HTERT RPE-1 (cell line): ENCODE measurements around the gene METTL24.
"Not testable (repeated sequence)": the region's sequence is repeated elsewhere in the genome, so short reads cannot be mapped to it uniquely, and the experiment has no call there.

ENCODE experiments used
- in situ Hi-C: fragments of 300-500 bp; cut with MboI; formaldehyde crosslinking; loops from 4 replicates; pipeline ENCODE4 v1.14.3; 2020; ENCODE audit warnings: low sequenced_read_pairs

The METTL24 gene

DNA sequence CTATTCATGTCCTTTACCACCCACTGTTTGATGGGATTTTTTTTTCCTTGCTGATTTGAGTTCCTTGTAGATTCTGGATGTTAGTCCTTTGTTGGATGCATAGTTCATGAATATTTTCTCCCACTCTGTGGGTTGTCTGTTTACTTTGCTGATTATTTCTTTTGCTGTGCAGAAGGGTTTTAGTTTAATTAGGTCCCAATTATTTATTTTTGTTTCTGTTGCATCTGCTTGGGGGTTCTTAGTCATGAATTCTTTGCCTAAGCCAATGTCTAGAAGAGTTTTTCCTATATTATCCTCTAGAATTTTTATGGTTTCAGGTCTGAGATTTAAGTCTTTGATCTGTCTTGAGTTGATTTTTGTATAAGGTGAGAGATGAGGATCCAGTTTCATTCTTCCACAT lies 85.4 kb downstream of the METTL24 start:
- in situ Hi-C loops: not testable (repeated sequence)

DNA sequence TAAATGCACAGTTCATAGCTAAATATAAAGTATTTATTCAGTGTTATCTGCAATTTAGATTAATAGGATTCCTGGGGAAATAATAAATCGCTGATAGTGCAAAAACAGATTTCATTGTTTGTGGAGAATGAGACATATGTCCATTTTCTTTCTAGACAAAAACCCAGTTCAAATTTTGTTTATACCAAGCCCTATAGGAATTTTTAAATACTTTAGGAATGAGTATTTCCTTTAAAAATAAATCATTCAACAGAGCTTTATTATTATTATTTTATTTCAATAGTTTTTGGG lies 86.5 kb downstream of the METTL24 start:
- in situ Hi-C loops: no loop called here

DNA sequence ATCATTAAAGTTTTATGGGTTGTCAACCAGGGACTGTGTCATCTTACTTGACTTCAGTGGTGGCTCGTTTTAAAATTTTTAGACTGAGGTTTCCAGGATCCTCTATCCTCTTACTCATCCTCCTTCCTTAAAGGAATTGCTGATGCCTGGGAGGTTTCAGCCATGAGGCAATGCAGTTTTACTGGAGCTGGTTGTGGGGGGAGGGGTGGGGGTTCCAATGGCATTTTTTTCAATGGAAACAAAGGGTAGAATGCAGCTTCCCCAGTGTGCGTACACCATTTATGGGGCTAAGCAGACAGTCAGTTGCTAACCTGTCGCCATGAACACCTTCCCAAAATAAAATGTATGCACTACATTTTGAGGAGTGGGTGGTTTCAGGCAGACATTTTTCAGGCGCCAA lies 88.0 kb downstream of the METTL24 start:
- in situ Hi-C loops: no loop called here

DNA sequence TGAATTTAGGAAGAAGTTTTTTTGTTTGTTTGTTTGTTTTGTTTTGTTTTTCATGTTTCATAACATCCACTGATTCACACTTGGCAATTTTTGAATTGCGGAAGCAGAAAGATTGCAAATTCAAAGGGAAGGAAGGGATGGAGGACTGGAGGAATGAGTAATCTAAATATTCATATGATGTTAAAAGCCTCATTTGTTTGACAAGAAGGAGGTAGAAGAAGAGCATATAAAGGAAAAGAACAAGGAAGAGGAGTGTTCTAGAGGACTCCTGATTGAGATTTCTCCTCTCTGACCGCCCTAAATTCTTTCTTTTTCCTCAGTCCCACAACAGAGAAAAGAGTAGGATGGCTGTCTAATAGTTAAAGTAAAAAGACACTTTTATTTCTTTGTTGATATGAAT lies 88.5 kb downstream of the METTL24 start:
- in situ Hi-C loops: no loop called here

DNA sequence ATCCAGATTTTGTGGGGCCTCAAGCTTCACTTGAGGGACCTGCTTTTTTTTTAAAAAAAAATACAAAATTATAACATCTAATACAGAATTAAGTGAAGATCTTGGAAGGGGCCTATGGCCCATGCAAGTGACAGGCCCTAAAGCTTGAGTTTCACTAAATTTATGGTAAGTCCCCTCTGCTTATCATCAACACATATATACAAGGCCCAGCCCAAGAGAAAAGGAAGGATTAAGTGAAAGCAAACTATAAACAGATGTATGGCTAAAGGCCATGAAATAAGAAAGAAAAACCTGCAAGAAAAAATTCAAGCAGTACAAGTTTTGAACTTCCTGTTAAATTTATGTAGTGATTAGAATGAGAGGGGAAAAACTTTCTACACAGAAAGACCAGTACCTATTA lies 91.2 kb downstream of the METTL24 start:
- in situ Hi-C loops: no loop called here

DNA sequence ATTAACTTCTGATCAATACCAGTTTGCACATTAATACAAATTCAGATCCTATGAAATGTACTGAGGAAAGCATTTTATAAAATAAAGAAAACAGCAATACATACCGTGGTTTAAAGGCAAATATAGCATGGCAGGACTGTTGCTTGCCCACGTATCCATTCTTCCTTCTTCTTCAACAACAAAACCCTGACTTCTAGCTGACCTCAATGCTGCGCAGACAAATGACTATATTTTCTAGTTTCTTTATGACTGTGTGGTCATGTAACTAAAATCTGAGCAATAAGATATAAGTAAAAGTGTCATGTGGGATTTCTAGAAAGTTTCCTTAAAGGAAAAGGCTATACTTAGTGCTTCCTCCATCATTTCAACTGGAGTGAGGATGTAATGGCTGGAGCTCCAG lies 92.9 kb downstream of the METTL24 start:
- in situ Hi-C loops: no loop called here

DNA sequence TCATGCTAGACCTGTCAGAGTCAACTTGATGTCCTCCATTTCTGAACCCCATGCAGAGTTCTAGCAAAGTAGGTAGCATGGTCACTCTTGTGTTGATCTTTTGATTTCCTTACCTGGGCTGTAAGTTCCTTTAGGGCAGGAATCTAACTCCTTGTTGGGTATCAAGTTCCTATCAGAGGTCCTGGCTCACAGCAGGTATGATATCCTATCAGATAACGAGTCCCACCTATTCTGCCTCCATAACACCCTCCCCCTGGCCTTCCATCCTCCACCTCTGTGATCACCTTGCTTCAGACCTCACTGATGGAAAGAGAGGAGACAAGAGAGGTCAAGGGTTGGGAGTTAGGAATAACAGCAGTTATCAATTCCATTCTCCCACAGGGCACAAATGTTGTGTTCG lies 101.8 kb downstream of the METTL24 start:
- in situ Hi-C loops: no loop called here

DNA sequence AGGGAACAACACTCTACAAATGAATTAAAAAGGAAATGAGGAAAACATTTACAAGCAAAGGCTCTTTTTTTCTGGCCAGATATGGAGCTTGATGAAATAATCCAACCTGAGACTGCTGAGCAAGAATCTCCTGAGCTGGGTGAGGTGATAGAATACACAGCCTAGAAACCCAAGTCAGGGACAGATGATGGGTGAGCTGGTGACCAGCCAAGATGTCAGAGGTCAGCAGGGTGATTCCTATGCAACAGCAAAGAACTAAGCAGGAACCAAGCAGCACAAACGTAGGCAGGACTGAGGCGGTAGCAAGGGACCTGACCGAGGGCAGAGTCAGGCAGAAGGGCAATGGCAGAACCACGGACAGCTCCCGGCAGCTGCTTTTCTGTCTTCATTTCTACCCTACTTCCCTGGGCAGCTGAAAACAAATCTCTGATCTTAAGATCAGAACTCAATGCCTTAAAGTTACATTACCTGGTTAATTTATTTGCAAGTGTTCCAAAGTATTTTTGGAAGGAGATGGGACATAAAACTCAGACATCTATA lies 102.9 kb downstream of the METTL24 start:
- in situ Hi-C loops: no loop called here

DNA sequence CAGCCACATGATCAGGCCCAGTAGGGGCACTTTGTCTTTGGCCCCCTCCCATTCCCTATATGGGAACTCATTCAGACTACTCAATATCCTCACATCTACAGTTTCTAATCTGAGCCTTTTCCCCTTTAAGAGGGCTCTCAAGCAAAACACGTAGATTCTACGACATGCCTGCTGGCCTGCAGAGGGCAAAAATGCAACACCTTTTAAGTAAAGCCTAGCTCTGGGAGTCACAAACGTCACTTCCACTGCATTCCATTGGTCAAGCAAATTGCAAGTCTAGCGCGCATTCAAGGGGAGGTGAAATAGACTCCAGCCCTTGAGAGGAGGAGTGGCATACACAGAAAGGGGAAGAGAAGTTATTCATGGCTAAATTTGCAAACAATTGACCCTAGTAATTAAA lies 107.3 kb downstream of the METTL24 start:
- in situ Hi-C loops: no loop called here

DNA sequence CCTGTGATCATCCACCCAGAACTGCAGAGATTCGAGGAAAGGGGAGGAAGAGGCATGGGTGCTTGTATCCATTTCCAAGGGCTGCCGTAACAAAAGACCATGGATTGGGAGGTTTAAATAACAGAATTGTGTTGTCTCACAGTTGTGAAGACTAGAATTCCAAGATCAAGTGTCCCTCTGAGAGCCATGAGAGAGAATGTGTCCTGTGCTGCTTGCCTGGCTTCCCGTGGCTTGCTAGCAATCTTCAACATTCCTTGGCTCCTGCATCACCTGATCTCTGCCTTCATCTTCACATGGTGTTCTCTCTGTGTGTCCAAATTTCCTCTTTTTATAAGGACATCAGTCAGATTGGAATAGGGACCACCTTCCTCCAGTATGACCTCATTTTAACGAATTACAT lies 108.1 kb downstream of the METTL24 start:
- in situ Hi-C loops: no loop called here

DNA sequence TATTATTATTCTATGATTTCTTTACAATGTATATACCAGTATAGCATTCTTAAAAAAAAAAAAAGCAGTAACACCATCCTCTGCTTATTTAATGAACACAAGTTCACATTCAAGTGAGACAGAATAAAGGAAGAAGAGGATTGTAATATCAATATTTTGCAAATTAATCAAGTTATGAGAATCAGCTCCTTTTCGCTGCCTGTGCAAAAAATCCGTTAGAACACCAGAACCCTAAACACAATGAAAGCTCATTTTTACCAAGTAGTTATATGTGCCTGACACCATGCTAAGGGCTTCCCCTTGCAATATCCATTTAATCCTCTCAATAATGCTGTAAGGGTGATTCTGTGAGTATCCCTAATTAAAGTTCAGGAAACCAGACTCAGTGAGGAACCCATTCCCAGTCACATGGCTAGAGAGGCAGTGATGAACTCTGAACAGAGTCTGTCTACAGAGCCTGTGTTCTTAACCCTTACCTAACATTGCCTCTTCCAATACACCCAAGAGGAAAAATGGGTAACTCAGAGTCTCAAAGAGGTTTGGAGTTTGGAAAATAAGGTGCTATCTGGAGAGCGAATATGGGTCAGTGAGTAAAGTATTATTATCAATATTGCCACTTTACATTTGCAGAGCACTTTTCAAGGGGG lies 111.1 kb downstream of the METTL24 start:
- in situ Hi-C loops: no loop called here

DNA sequence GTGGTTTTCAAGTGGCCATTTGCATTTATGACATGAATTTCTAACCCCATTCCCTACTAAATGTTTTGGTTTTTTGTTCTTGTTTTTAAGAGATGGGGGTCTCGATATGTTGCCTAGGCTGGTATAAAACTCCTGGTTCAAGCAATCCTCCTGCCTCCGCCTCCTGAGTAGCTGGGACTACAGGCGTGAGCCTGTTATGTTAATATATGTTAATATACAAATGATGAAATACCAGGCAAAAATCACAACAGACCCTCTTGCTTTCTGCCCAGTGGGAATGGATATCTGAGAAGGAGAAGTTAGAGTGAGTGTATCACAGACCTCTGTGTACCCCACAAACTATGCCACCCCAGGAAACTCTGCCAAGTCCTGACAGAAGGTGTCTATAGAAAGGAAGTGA lies 111.8 kb downstream of the METTL24 start:
- in situ Hi-C loops: no loop called here

DNA sequence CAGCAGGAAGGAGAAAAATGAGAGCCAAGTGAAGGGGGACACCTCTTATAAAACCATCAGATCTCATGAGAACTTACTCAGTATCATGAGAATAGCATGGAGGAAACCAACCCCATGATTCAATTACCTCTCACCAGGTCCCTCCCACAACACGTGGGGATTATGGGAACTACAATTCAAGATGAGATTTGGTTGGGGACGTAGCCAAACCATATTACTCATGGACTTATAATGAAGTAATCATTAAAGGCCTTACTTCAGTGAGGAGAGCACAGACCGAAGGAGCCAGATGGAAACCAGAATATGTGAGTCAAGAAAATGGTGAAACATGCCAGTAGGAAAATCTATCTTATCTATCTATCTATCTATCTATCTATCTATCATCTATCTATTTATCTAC lies 113.5 kb downstream of the METTL24 start:
- in situ Hi-C loops: not testable (repeated sequence)

DNA sequence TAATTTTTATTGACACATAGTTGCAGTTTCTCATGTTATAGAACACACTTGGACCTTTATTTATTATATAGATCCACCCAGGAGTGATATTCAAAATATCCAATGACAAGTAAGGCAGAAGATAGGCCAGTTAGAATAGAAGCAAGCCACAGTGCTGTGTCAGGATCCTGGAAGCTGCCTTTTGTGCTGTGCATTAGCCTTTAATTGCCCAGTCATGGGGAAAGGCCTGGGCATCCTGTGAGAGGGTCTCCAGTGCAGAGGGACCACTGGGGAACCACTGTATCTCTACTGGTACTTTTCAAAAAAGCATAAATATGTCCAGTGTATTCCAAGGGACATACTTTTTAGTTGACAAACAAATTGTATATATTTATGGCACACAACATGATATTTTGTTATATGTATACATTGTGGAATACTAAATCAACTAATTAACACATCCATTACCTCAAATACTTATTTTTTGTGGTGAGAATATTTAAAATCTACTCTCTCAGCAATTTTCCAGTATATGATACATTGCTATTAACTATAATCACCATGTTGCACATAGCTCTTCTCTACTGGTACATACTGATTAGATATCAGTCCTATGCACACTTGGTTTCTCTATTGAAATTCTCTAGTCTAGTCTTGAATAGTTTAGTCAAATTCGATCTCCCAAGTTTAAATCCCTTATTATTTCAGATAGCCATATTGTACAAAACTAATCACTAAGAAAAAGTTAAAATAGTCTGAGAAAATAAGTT lies 118.4 kb downstream of the METTL24 start:
- in situ Hi-C loops: no loop called here

DNA sequence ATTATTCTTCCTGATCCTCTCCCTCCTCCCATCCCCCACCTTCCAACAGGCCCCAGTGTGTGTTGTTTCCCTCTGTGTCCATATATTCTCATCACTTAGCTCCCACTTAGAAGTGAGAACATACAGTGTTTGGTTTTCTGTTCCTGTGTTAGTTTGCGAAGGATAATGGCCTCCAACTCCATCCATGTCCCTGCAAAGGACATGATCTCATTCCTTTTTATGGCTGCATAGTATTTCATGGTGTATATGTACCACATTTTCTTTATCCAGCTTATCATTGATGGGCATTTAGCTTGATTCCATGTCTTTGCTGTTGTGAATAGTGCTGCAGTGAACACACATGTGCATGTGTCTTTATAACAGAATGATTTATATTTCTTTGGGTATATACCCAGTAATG lies 122.1 kb downstream of the METTL24 start:
- in situ Hi-C loops: not testable (repeated sequence)

DNA sequence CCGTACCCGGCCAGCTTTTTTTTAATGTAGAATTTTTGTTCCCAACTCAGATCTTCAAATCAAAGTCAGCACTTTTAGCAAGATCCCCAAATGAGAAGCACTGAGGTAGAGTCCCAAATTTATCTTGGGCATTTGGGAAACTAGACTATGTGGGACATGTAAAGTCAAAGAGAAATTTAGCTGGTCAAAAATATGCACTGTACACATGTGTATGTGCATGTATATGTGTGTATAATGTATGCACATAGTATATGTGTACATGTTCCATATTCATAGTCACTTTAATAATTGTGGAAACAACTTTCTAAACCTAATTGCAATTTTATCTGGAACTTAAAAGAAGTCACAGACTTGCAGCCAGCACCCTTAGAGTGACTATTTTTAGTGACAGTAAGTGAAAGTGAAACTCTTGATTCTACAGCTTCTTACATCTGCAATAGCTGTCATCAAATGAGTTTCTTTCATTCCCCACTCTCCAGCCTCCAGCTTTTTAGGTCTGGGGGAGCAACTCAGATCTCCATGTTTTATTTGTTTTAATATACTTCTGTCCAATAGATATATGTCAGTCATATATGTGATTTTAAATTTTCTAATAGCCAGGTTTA lies 124.3 kb downstream of the METTL24 start:
- in situ Hi-C loops: no loop called here

DNA sequence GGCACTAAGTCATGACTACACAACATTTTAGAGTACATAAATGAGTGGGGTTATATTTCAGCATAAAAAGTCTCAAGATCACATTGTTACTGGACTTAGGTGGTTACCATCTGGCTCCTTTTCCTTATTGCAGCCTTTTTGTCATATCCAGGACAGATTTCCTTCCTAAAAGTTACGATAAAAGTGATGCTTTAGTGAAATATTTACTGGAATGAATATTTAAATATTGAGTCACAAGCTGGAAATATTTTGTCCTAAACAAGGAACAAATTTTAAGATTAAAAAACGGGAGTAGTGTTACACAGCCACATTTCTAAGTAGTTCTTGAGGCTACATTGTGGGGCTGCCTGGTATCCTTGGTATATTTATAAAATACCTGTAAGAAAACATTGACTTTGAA lies 125.7 kb downstream of the METTL24 start:
- in situ Hi-C loops: no loop called here

DNA sequence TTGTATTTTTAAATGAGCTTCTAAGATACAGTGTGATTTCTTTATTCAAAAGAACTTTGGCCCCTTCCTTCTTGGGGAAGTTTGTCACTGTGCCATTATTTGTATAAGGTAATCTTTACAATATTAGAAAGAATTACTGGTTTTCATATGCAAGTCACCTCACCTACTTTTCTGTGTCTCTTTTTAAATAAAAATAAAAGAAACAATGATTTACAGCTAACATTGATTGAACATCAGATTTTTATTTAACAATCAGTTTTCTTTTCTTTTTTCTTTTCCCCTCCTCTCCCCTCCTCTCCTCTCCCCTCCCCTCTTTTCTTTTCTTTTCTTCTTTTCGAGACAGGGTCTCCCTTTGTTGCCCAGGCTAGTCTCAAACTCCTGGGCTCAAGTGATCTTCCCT lies 131.9 kb downstream of the METTL24 start:
- in situ Hi-C loops: no loop called here

DNA sequence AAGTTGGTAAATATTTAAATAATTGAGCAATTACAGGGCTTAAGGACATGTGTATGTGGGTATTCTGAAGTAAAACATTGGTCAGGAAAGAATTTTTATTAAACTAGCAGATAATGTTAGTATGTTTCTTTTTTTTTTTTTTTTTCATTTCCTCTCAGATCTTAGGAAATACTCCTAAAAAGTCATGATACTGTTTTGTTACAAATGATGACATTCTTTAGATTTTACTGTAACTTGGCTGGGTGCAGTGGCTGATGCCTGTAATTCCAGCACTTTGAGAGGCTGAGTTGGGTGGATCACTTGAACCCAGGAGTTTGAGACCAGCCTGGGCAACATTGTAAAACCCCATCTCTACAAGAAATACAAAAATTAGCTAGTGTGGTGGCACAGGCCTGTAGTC lies 136.4 kb downstream of the METTL24 start:
- in situ Hi-C loops: no loop called here

DNA sequence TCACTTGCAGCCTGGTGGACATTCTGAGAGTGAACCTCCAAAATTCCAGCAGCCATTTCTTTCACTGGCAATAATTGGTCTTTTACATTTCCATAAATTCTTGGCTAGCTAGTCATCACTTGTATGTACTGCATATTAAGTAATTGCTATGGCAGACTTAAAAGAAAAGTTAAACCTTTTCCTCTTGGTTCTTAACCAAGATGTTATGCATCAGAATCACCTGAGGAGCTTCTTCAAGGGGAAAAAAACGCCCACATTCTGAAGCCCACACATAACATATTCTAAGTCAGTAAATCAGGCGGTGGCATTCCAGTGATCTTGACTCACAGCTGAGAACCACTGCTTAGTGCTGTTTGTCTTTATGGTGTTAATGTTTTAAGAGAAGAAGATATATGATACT lies 140.9 kb downstream of the METTL24 start:
- in situ Hi-C loops: no loop called here

DNA sequence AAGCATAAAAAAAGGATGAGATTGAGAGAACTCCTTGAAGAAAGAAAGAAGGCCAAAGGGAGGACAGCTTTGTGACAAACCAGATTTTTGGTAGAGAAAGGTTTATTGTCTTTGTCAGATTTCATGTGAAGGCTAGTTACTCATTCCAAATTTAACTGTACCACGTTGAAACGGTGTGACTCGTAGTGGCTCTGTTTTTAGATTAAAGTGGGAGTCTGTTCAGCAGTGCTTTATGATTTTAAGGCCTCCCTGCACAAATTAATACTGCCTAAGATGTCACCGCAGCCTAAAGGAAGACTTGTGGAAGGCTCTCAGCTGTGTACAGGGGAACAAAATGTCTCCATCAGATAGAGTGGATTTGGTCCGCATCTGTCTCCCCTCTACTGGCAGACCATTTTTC lies 142.0 kb downstream of the METTL24 start:
- in situ Hi-C loops: no loop called here

DNA sequence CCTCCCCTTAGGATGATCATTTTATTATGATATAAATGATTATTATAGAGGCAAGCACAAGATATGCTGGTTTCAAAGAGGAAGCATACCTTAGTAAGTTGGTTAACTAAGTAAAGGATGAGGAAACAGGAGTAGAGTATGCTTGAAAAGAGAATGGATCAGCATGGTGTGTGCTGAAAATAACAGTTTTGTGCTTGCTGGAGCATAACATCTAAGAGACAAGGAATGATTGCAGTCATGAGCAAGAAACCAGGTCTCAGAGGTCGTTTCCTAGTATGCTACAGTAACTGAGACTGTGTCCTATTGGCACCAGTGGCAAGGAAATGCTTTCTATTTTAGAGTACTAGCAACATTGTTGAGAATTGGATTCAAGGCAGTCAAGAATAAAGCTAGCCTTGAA lies 143.8 kb downstream of the METTL24 start:
- in situ Hi-C loops: no loop called here
